Ramos (cell line): ENCODE data around the gene RAMP3.

Source experiments
- in situ Hi-C: fragments of 300-500 bp; cut with MboI; formaldehyde crosslinking; loops from one replicate; pipeline ENCODE4 v1.14.3; 2022; ENCODE audit warnings: low sequenced_read_pairs; ENCODE audit not compliant: unreplicated experiment

The RAMP3 gene

GRCh38 chr7:45216622-45217165 is 59.1 kb downstream of the RAMP3 start:
- in situ Hi-C loops, result no loop called here

GRCh38 chr7:45217358-45217757 is 59.8 kb downstream of the RAMP3 start:
- in situ Hi-C loops, result no loop called here

- in situ Hi-C loops, result no loop called here
Observed at GRCh38 chr7:45219130-45219529, 61.5 kb downstream of the RAMP3 start.

- in situ Hi-C loops, result no loop called here
Observed at GRCh38 chr7:45219801-45220435, 62.3 kb downstream of the RAMP3 start.

- in situ Hi-C loops, result no loop called here
Observed at GRCh38 chr7:45220846-45221618, 63.4 kb downstream of the RAMP3 start.

GRCh38 chr7:45221896-45222604 is 64.5 kb downstream of the RAMP3 start:
- in situ Hi-C loops, result no loop called here

- in situ Hi-C loops, result no loop called here
Observed at GRCh38 chr7:45223078-45223477, 65.5 kb downstream of the RAMP3 start.

GRCh38 chr7:45223728-45224630 is 66.4 kb downstream of the RAMP3 start:
- in situ Hi-C loops, result no loop called here

- in situ Hi-C loops, result no loop called here
Observed at GRCh38 chr7:45224832-45225231, 67.2 kb downstream of the RAMP3 start.

- in situ Hi-C loops, result no loop called here
Observed at GRCh38 chr7:45225311-45225947, 67.8 kb downstream of the RAMP3 start.

- in situ Hi-C loops, result no loop called here
Observed at GRCh38 chr7:45225948-45226335, 68.4 kb downstream of the RAMP3 start.

GRCh38 chr7:45229156-45229920 is 71.7 kb downstream of the RAMP3 start:
- in situ Hi-C loops, result no loop called here

GRCh38 chr7:45230083-45230482 is 72.5 kb downstream of the RAMP3 start:
- in situ Hi-C loops, result no loop called here

- in situ Hi-C loops, result no loop called here
Observed at GRCh38 chr7:45230611-45231165, 73.1 kb downstream of the RAMP3 start.

- in situ Hi-C loops, result no loop called here
Observed at GRCh38 chr7:45233249-45233775, 75.7 kb downstream of the RAMP3 start.
